T-helper 2 cell treated with Interferon-gamma antibody and Interleukin-4, amounts not matched to agents 5 μg/mL and 100 μg/mL, for 36 hours (primary cell): ENCODE data around the gene FAAP20.

Experiments
- DNase-seq: peaks from one replicate; pipeline ENCODE4 v3.0.0; 2021; ENCODE audit warnings: low spot score
- H3K27ac Mint-ChIP-seq: one replicate; pipeline ENCODE4 v1.8.0; 2021; ENCODE audit warnings: mild to moderate bottlenecking, mixed read lengths
- H3K27me3 Mint-ChIP-seq: one replicate; pipeline ENCODE4 v1.8.0; 2021; ENCODE audit warnings: low read depth, mixed read lengths
- H3K36me3 Mint-ChIP-seq: one replicate; pipeline ENCODE4 v1.8.0; 2021; ENCODE audit warnings: low read depth, mixed read lengths
- H3K4me1 Mint-ChIP-seq: one replicate; pipeline ENCODE4 v1.8.0; 2021; ENCODE audit warnings: low read depth, mixed read lengths
- H3K4me3 Mint-ChIP-seq: one replicate; pipeline ENCODE4 v1.8.0; 2022; ENCODE audit warnings: mild to moderate bottlenecking, moderate library complexity, mixed read lengths
- H3K9me3 Mint-ChIP-seq: one replicate; pipeline ENCODE4 v1.8.0; 2021; ENCODE audit warnings: mixed read lengths

FAAP20 gene

GRCh38 chr1:2199042-2199810 lies 4.7 kb upstream of the FAAP20 start:
- DNase-seq: peak; percentile 83
- Mint-ChIP-seq H3K4me3 (peak overlapping the region; percentile 90), H3K36me3 (no peaks in the 10 kb centered on the region), H3K4me1 (peaks cover 9% of the 10 kb centered on the region), H3K9me3 (no peaks in the 10 kb centered on the region), H3K27me3 (no peaks in the 10 kb centered on the region), H3K27ac (peak overlapping the region; percentile 87)

DNA sequence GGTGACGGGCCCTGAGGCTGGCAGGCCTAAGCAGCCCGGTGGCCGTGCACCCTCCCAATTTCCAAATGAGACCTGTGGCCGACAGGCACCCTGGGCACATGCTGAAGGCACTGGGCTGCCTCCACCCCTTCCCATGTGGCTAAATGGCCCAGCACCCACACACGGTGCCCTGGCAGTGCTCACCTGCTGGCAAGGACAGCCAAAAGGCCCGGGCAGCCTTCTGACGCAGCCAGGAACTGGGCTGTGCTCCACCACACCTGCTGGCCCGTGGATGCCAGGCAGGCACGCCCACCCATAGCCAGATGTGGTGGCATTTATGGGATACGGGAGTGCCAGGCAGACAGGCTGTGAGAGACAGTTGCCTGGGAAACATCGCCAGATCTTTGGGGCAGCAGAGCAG lies 4.0 kb upstream of the FAAP20 start:
- Mint-ChIP-seq H3K4me3 (peak overlapping the region; percentile 90), H3K4me1 (peaks cover 9% of the 10 kb centered on the region), H3K36me3 (no peaks in the 10 kb centered on the region), H3K9me3 (no peaks in the 10 kb centered on the region), H3K27ac (peak overlapping the region; percentile 87), H3K27me3 (no peaks in the 10 kb centered on the region)
- no peak for DNase-seq

DNA sequence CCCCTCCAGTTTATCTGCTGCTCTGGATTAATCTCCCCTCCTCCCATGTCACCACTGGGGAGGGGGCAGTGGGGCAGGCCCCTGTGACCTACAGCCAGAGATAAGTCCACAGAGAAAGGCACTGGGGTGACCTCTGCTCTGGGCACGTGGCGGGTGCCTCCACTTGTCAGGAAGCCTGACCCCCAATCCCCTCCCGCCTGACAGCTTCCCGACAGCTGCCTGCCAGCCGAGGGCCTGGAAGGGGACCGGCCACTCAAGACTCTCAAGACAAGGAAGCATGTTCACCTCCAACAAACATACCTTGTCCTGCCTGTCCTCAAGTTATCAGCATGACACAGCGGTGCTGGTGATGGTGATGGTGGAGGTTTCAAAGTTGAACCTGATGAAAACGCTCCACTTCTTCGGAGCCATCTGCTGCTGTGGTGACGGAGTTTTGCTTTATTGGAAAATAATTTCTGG lies 3.2 kb upstream of the FAAP20 start:
- no peaks in the 10 kb centered on the region for H3K36me3 Mint-ChIP-seq
- no peak for DNase-seq
- no peaks in the 10 kb centered on the region for H3K27me3 Mint-ChIP-seq
- H3K4me3 Mint-ChIP-seq: no peak overlapping the region
- peaks cover 9% of the 10 kb centered on the region for H3K4me1 Mint-ChIP-seq
- H3K9me3 Mint-ChIP-seq: no peaks in the 10 kb centered on the region
- H3K27ac Mint-ChIP-seq: peak overlapping the region; percentile 49

GRCh38 chr1:2196901-2197638 lies 2.5 kb upstream of the FAAP20 start:
- DNase-seq: no peak
- H3K27me3 Mint-ChIP-seq: no peaks in the 10 kb centered on the region
- H3K27ac Mint-ChIP-seq: no peak overlapping the region
- no peak overlapping the region for H3K4me3 Mint-ChIP-seq
- H3K9me3 Mint-ChIP-seq: no peaks in the 10 kb centered on the region
- no peaks in the 10 kb centered on the region for H3K36me3 Mint-ChIP-seq
- peaks cover 9% of the 10 kb centered on the region for H3K4me1 Mint-ChIP-seq

- peaks cover 9% of the 10 kb centered on the region for H3K4me1 Mint-ChIP-seq
- no peaks in the 10 kb centered on the region for H3K27me3 Mint-ChIP-seq
- no peak overlapping the region for H3K27ac Mint-ChIP-seq
- no peaks in the 10 kb centered on the region for H3K36me3 Mint-ChIP-seq
- H3K4me3 Mint-ChIP-seq: no peak overlapping the region
- no peaks in the 10 kb centered on the region for H3K9me3 Mint-ChIP-seq
- no peak for DNase-seq
These were observed 1.2 kb upstream of the FAAP20 start for GRCh38 chr1:2195785-2196184.

DNA sequence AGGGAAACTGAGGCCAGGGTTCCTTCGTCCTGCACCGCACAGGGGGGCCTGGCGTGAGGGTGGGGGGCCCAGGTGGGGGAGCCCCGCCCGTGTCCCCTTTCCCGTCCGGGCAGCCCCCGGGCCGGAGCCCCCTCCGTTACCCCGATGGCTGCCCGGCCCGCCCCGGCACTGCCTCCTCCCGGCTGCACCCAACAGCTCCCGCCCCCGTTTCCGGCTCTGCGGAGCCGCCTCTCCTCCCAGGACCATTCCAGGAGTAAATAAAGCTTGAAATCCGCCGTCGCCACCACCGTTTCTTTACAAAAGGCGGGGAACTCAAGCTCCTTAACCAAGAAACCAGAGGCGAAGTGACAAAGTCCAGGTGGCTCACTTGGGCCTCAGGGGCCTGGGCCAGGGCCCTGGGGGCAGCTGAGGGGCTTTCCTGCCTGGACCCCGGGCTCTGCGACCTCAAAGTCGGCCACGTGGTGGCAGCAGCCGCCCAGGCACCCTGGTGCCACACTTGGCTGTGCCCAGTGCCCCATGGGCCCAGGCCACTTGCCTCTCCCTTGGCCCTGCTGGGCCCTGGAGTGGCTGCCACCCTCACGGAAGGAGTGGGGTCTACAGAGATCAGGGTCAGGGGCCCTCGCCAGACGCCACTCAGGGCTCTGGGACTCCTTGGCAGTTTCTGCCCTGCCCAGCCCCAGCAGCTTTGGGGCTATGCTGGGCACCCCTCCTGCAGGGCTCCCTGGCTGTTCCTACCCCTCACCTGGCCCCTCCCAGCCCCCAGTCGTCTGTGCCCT lies 514 bp upstream of the FAAP20 start:
- Mint-ChIP-seq H3K36me3 (no peaks in the 10 kb centered on the region), H3K27ac (peak overlapping the region; percentile 93), H3K9me3 (no peaks in the 10 kb centered on the region), H3K4me3 (peak overlapping the region; percentile 86), H3K27me3 (no peaks in the 10 kb centered on the region), H3K4me1 (peaks cover 9% of the 10 kb centered on the region)
- DNase-seq: peak; percentile 86

DNA sequence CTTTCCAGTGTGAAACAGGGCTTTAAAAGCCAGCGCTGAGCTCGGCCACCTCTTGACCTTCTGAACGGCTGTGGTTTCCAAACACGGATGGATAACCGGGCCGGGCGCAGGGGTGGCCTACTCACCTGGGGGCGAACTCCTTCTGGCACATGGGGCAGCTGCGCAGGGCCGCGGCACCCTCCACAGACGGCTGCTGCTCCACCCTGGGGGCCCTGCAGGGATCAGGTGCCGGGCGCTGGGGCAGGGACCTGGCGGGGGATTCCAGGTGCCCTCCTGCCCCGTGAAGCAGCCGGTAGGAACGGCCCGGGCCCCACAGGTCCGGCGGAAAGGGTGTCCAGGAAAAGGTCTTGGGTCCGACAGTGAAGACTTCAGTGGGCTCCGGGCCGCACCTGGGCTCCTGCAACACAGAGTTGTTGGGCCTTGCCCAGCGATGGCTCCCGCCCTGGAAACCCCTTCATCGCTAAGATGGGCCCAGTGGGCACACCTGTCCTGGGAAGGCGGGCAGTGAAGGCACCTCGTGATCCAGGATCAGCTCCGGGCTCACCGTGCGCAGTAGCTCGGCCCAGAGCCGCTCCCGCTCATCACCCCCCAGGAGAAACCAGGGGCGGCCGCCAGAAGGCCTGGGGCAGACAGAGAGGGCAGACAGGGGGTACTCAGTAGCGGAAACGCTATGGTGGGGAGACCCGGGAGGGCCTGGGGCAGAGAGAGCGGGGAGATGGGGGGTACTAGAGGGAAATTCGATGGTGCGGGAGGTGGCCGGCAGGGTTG lies 874 bp downstream of the FAAP20 start:
- H3K4me3 Mint-ChIP-seq: peak overlapping the region; percentile 66
- H3K27ac Mint-ChIP-seq: peak overlapping the region; percentile 75
- no peaks in the 10 kb centered on the region for H3K9me3 Mint-ChIP-seq
- no peaks in the 10 kb centered on the region for H3K27me3 Mint-ChIP-seq
- H3K36me3 Mint-ChIP-seq: no peaks in the 10 kb centered on the region
- DNase-seq: no peak
- peaks cover 2% of the 10 kb centered on the region for H3K4me1 Mint-ChIP-seq

- H3K27me3 Mint-ChIP-seq: no peaks in the 10 kb centered on the region
- no peaks in the 10 kb centered on the region for H3K9me3 Mint-ChIP-seq
- no peak for DNase-seq
- H3K36me3 Mint-ChIP-seq: no peaks in the 10 kb centered on the region
- H3K4me3 Mint-ChIP-seq: peak overlapping the region; percentile 46
- peaks cover 2% of the 10 kb centered on the region for H3K4me1 Mint-ChIP-seq
- H3K27ac Mint-ChIP-seq: no peak overlapping the region
These were observed 2.3 kb downstream of the FAAP20 start for GRCh38 chr1:2192031-2192995.

GRCh38 chr1:2190491-2190976 lies 4.0 kb downstream of the FAAP20 start:
- no peak for DNase-seq
- H3K4me3 Mint-ChIP-seq: no peak overlapping the region
- no peak overlapping the region for H3K27ac Mint-ChIP-seq
- peaks cover 1% of the 10 kb centered on the region for H3K36me3 Mint-ChIP-seq
- H3K27me3 Mint-ChIP-seq: no peaks in the 10 kb centered on the region
- H3K4me1 Mint-ChIP-seq: peaks cover 2% of the 10 kb centered on the region
- no peaks in the 10 kb centered on the region for H3K9me3 Mint-ChIP-seq

GRCh38 chr1:2189459-2190425 lies 4.8 kb downstream of the FAAP20 start:
- Mint-ChIP-seq H3K36me3 (peaks cover 1% of the 10 kb centered on the region), H3K4me1 (peaks cover 2% of the 10 kb centered on the region), H3K4me3 (peak overlapping the region; percentile 63), H3K27me3 (no peaks in the 10 kb centered on the region), H3K27ac (peak overlapping the region; percentile 85), H3K9me3 (no peaks in the 10 kb centered on the region)
- DNase-seq: peak; percentile 76

GRCh38 chr1:2188336-2188735 lies 6.2 kb downstream of the FAAP20 start:
- Mint-ChIP-seq H3K27ac (no peak overlapping the region), H3K4me3 (no peak overlapping the region), H3K36me3 (peaks cover 1% of the 10 kb centered on the region), H3K4me1 (peaks cover 2% of the 10 kb centered on the region), H3K9me3 (no peaks in the 10 kb centered on the region), H3K27me3 (no peaks in the 10 kb centered on the region)
- no peak for DNase-seq

DNA sequence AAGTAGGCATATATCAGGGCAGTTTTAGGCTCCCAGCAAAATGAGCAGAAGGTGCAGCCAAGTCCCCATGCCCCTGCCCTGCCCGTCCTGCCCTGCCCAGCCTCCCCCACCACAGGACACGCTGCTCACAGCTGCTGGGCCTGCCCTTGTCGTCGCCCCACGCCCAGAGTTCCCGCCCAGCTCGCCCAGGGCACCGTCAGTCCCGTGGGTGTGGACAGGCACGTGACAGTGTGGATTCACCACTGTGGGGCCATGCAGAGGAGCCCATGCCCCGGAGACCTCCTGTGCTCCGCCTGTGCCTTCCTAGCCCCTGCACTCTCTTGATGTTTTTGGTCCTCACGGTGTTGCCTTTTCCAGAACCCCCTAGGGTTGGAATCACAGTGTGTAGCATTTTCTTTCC lies 7.0 kb downstream of the FAAP20 start:
- Mint-ChIP-seq H3K27me3 (no peaks in the 10 kb centered on the region), H3K4me3 (no peak overlapping the region), H3K4me1 (peaks cover 2% of the 10 kb centered on the region), H3K27ac (no peak overlapping the region), H3K9me3 (no peaks in the 10 kb centered on the region), H3K36me3 (peaks cover 1% of the 10 kb centered on the region)
- no peak for DNase-seq
